Measurements from ENCODE around the gene ERBB2. TPM values are rescaled to one million over a fixed set of nuclear protein-coding genes. Genes with fewer than 3 reads are reported as not detected.
A peak's percentile ranks its signal among the peaks of the same experiment; 100 is the strongest.
"Not testable (repeated sequence)": the region's sequence is repeated elsewhere in the genome, so short reads cannot be mapped to it uniquely, and the experiment has no call there.

ERBB2 gene
- total RNA-seq, 1 donor from 2014 or later, result 1.5 TPM

GRCh38 chr17:39678340-39679116 is 21.3 kb upstream of the ERBB2 start:
- no peak for DNase-seq (ENCODE audit: low read depth in 2 of 2)

- DNase-seq (ENCODE audit: low read depth in 2 of 2), result no peak
Observed at GRCh38 chr17:39679521-39680192, 20.2 kb upstream of the ERBB2 start.

DNA sequence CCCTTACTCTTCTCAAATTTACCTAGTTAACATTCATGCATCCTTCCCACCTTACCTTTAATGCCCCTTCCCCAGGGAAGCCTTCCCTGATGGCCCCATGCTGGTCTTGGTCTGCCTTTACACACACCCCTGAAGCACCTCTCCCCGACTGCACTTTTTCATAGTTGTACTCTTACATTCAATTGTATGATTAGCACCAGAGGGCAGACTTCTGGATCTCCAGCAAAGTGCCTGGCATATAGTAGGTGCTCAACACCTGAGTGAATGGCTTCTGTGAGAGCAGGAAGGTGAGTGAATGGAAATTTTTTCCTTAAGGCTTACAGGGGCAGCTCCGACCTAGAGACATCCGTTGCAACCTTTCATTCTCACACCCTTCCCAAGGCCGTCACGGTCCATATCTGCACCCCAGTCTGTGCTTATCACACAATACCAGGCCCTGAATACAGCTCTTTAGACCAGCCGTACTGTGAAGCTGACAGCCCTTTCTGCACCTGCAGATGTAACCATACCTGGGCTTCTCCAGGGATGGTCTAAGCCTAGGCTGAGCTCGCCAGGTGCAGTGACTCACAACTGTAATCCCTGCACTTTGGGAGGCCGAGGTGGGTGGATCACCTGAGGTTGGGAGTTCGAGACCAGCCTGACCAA is 16.4 kb upstream of the ERBB2 start:
- DNase-seq (ENCODE audit: low read depth in 2 of 2), result no peak

DNA sequence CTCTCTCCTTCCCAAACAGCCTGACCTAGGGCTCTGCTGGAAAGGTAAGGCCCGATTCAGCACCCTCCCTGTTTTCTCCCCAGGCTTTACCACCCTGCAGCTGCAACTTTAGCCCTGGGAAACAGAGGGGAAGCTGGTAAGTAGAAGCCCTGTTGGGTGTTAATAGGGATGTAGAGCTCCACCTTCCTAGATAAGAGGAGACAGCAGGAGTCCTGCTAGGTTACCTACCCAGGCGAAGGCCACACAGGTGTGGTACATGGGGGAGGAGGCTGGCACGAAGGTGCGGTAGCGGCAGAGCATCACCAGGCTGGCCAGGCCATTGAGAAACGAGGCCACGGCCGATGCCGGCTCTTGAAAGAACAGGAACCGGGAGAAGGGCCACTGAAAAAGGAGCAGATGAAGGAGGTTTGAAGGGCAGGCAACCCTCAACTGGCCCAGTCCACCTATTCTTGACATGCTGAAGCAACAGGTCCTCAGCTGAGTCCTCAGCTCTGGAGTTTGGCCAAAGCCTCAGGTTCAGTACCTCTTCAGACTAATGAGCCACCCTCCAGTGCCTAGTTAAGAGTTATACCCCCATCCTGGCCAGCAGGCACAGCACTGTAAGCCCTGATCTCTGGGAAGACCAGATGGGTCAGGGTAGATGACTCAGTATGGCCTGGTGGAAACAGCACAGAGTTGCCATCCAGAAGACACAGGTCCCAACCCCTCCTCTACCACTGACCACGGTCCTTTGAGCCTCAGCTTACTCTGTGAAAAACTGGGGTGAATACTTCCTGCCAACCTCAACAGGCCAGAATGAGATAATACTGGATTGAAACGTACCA is 15.3 kb upstream of the ERBB2 start:
- DNase-seq (ENCODE audit: low read depth in 2 of 2), result no peak

GRCh38 chr17:39687101-39687545 is 12.7 kb upstream of the ERBB2 start:
- DNase-seq (ENCODE audit: low read depth in 2 of 2), result no peak

- peak; percentile 68 to 88 for DNase-seq (ENCODE audit: low read depth in 2 of 2)
Observed at GRCh38 chr17:39687546-39688474, 12.1 kb upstream of the ERBB2 start, which contains the start of gene PGAP3. PGAP3 (minus strand) TSS chr17:39688057; CDS start chr17:39688014, 43 bp downstream.

DNA sequence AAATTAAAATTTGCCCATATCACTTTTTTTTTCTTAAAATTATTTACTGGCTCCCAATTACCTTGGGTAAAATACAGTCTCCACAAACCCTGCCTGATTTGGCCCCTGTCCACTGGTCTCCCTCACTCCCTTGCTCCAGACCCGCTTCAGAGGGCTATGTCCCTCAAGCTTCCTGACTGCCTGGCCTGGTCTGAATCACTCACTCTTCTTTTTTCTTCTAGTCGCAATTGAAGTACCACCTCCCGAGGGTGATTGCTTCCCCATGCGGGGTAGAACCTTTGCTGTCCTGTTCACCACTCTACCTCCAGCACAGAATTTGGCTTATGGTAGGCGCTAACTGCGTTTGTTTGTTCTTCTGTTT is 11.4 kb upstream of the ERBB2 start:
- DNase-seq (ENCODE audit: low read depth in 2 of 2), result no peak

DNA sequence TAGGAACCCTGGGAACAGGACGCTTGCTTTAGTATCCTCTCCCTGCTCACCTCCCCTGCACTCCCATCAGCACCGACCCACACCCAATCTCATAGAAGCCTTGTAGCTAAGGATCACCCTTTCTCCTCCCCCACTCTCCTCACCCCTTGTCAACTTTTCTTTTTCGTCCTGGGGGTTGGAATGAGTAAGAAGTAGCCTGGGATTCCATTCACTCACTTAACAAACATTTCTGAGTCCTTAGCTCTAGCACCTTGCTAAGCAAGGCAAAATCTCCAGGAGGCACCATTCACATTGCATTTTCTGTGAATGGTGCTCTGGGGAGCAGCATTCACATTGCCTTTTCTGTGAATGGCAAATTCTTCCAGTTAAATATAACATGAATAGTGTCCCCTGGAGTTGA is 10.9 kb upstream of the ERBB2 start:
- no peak for DNase-seq (ENCODE audit: low read depth in 2 of 2)

DNA sequence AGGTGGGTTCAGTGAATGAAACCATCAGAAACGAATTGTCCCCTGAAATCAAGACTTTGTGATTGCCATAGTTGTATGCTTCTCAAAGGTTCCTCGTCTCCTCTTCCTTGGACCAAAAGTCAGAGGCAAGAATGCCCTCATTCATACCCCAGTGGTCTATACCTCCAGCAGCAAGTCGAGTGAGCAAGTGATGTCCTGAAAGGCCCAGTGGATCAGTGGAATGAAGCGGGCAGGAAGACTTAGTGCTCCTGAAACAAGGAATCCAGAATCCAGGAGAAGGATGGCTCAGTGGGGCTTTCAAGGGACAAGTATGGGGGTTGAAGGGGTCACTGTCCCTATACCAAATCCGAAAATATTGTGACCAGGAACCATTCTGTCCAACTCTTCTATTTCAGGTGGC is 5.3 kb upstream of the ERBB2 start:
- DNase-seq (ENCODE audit: low read depth in 2 of 2), result no peak

GRCh38 chr17:39695089-39695474 is 4.8 kb upstream of the ERBB2 start:
- no peak for DNase-seq (ENCODE audit: low read depth in 2 of 2)

GRCh38 chr17:39696731-39697130 is 3.1 kb upstream of the ERBB2 start:
- no peak for DNase-seq (ENCODE audit: low read depth in 2 of 2)

DNA sequence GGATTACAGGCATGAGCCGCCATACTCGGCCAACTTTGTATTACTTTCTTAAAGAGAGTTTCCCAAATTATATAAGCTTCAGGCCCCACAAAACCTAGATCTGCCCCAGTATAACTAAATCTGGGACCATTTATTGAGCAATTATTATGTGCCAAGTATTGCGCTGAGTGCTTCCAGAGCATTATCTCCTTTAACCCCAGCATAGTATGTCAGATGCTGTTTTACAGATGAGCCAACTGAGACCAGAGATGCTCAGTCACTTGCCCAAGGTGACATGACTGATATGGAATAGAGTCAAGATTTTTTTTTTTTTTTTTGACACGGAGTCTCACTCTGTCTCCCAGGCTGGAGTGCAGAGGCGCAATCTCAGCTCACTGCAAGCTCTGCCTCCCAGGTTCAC is 1.9 kb upstream of the ERBB2 start:
- no peak for DNase-seq (ENCODE audit: low read depth in 2 of 2)

DNA sequence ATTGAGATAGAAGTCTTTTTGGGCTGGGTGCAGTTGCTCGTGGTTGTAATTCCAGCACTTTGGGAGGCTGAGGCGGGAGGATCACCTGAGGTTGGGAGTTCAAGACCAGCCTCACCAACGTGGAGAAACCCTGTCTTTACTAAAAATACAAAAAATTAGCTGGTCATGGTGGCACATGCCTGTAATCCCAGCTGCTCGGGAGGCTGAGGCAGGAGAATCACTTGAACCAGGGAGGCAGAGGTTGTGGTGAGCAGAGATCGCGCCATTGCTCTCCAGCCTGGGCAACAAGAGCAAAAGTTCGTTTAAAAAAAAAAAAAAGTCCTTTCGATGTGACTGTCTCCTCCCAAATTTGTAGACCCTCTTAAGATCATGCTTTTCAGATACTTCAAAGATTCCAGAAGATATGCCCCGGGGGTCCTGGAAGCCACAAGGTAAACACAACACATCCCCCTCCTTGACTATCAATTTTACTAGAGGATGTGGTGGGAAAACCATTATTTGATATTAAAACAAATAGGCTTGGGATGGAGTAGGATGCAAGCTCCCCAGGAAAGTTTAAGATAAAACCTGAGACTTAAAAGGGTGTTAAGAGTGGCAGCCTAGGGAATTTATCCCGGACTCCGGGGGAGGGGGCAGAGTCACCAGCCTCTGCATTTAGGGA is 577 bp upstream of the ERBB2 start:
- DNase-seq (ENCODE audit: low read depth in 2 of 2), result not testable (repeated sequence)

DNA sequence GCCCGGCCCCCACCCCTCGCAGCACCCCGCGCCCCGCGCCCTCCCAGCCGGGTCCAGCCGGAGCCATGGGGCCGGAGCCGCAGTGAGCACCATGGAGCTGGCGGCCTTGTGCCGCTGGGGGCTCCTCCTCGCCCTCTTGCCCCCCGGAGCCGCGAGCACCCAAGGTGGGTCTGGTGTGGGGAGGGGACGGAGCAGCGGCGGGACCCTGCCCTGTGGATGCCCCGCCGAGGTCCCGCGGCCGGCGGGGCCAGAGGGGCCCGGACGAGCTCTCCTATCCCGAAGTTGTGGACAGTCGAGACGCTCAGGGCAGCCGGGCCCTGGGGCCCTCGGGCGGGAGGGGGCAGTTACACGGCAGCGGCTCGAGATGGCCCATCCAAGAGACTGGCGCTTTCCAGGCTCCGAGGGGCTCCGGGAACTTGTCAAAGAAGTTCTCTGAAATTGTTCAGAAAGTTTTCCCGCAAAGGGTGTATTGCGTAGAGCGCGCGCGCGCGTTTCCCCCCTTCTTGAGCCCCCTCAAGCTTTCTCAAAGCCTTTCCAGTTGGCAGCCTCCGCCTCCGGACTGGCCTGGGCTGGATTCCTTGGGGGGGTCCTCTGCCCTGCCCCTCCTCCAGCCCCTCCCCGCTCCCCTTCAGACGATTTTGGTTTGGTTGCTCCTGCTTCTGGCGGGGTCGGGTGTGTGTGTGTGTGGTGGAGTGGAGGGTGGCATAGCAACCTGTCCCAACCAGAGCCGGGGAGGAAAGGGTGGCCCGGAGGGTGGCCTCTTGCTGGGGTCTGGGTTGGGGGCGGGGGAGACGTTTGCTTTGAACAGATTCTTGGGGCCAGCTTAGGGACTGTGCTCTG is 504 bp downstream of the ERBB2 start:
- no peak for DNase-seq (ENCODE audit: low read depth in 2 of 2)

- no peak for DNase-seq (ENCODE audit: low read depth in 2 of 2)
Observed at GRCh38 chr17:39701012-39701783, 1.3 kb downstream of the ERBB2 start.

GRCh38 chr17:39701784-39702422 is 2.0 kb downstream of the ERBB2 start:
- no peak for DNase-seq (ENCODE audit: low read depth in 2 of 2)

- no peak for DNase-seq (ENCODE audit: low read depth in 2 of 2)
Observed at GRCh38 chr17:39702901-39703893, 3.3 kb downstream of the ERBB2 start.
